Activated T-cell treated with anti-CD3 and anti-CD28 coated beads, Interleukin-2, amount 50 U/mL, for 48 hours (primary cell): ENCODE data around the gene PPP1R13B.
"Not testable (repeated sequence)": the region's sequence is repeated elsewhere in the genome, so short reads cannot be mapped to it uniquely, and the experiment has no call there.

Source experiments
- DNase-seq, 2 experiments: peaks; one replicate each; pipeline ENCODE4 v3.0.0-alpha.2; 2020

PPP1R13B gene

GRCh38 chr14:103695296-103696069 lies 151.9 kb downstream of the PPP1R13B start:
- no peak for DNase-seq

GRCh38 chr14:103694572-103695026 lies 152.8 kb downstream of the PPP1R13B start:
- no peak for DNase-seq

DNA sequence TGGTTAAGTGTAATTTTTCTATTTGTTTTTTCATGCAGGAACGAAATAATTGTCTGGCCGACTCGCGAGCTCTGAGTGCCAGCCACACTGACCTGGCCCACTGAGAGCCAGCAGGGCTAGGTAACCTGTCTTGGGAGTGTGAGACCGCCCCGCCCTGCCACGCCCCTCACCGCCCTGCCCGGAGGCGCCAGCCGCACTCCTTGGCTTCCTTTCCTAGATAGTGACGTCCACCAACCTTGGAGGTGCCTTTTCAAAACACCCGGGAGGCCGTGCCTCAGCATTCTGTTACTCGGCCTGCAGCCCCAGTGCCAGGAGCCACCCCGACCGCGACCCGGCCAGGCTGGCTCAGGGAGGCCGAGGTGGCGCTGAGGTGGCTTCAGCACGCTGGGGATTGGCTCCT lies 153.9 kb downstream of the PPP1R13B start:
- DNase-seq = no peak

DNA sequence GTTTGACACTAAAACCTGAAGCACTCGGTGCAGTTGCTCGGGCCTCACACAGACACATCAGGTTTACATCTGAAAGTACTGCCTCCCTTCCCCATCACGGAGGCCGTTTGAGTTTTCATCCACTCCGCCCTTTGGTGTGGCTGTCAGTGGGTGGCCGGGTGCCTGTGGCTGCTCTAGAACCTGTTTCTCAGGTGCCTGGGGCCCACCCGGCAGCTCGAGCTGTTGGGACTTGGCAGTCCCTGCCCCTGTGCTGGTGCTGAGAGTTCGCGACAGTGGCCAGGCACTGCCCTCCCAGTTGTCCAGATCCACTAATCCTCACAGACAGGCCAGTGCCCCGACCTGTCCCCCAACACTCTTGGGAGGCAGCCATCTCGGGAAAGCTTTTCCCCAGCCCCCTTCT lies 154.5 kb downstream of the PPP1R13B start:
- DNase-seq = no peak

- DNase-seq = no peak
Measured at GRCh38 chr14:103692159-103692558, 155.2 kb downstream of the PPP1R13B start.

DNA sequence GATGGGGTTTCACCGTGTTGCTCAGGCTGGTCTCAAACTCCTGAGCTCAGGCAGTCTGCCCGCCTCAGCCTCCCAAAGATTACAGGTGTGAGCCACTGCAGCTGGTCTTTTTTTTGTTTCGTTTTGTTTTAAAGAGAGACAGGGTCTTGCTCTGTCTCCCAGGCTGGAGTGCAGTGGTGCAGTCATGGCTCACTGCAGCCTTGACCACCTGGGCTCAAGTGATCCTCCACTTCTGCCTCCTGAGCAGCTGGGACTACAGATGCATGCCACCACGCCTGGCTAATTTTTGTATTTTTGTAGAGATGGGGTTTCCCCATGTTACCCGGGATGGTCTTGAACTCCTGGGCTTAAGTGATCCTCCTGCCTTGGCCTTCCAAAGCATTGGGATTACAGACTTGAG lies 155.7 kb downstream of the PPP1R13B start:
- not testable (repeated sequence) for DNase-seq

DNA sequence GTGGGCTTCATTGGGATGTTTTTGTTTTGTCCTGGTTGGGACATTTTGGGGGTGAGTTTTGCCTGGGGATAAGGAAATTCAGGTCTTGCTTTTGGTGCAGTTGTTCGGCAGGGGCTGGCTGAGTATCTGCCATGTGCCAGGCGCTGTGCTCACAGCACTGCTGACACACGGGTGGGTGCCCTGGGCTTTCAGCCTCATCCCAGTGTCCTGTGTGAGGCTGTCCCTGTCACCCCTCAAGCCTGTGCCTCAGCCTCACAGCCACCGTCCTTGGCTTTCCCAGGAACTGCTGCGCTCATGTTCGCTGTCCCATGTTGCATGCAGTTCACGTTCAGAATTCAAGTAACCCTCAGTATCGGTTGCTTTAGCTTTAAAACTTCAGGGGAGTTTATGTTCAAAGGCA lies 157.0 kb downstream of the PPP1R13B start:
- no peak for DNase-seq

DNA sequence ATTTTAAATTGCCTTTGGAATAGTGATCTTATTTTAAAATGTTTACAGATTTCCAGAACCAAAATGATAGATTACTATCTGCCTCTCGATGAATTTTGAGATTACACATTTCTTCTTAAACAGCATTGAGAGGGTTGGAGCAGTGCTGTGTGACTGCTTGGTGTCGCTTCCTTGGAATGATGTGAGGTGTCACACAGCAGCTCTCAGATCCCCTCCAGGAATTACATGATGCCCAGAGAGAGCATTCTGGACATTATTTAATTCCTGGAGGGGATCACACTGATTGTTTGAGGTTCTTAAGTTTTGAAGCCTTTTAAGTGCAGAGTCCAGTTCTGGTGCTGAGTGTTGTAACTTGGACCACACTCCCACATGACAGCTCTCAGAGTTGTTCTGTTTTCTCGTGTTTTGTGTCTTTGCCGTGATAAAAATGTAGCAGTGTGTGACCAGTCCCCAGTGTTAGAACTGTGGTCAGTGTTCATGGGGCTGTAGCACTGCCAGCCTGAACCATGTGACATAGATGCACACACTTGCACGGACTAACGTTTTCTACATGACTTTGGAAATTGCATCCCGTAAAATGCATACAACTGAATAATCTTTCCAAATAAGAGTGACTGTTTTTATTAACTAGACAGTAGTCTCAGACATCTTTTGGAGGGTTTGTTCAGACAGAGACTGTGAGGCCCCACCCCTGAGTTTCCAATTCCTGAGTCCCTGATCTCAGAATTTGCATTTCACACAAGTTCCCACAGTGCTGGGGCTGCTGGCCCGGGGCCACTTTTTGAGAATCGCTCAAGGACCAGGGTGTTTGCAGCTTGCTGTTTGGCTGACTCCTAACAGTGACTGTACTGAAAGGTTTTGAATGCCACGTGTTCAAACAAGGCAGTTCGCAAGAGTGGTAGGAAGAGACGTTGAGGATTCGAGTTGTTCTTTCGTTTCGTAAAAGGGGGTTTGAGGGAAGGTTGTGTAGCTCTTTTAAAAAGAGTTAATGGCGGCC lies 158.2 kb downstream of the PPP1R13B start:
- no peak for DNase-seq

DNA sequence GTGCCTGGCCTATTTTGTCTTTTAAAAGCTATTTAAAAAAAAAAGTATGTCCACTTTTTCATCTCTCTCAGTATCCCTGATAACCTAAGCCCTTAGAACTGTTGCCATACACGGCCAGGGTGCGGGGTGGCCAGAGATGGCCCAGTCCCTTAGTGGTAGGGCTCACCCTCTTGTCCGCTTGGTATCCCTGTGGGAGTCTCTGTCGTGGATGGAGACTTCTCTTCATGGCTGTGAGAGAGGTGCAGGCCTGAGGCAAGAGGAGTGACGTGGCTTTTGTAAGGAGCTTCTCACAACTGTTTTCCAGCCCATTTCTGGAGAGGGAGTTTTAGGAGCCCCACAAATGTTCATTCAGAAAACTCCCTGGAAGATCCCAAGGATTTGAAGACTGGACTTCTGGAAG lies 158.9 kb downstream of the PPP1R13B start:
- no peak for DNase-seq

- no peak for DNase-seq
Measured at GRCh38 chr14:103687712-103688111, 159.7 kb downstream of the PPP1R13B start.

- DNase-seq = no peak
Measured at GRCh38 chr14:103686831-103687485, 160.4 kb downstream of the PPP1R13B start.

GRCh38 chr14:103685276-103686211 lies 161.8 kb downstream of the PPP1R13B start:
- DNase-seq = no peak

DNA sequence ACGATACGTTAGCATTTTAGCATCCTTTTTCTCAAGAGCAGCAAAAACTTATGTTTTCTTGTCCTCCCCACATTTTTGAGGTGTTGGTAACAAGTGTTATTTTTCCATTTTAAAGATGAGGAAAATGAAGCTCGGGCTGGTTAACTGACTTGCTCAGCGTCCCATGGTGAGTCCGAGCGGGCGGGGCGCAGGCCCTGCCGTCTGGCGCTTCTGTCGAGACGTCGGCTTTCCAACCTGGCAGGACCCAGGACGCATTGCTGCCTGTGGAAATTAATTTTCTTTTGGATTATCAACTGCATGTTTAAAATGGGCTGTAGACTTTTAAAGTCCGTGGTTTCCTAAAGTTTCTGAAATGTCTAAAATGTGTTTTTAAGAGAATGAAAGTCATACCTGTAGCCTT lies 162.5 kb downstream of the PPP1R13B start:
- no peak for DNase-seq

- no peak for DNase-seq
Measured at GRCh38 chr14:103684471-103684870, 162.9 kb downstream of the PPP1R13B start.
